GM23338 (cell line): ENCODE results near the gene ANKFN1.

Experiments
- CREB1 ChIP-seq: fragments of 250-450 bp; sonication (Bioruptor Pico); IDR thresholded peaks from 2 replicates; pipeline ENCODE4 v1.5.0; 2020; ENCODE audit warnings: low read depth, mild to moderate bottlenecking, moderate library complexity
- CTCF ChIP-seq, 2 experiments: fragments of 200-600 bp in 1 of 2; sonication (generic) in 1 of 2; conservative IDR thresholded peaks; 2 replicates each; pipeline versions ENCODE4 v1.5.1 to v1.6.1; 2016 to 2017; ENCODE audit warnings: antibody characterized with exemption in 2 of 2, low read depth in 2 of 2, mild to moderate bottlenecking in 2 of 2, moderate library complexity in 1 of 2
- ETS1 ChIP-seq: IDR thresholded peaks from 2 replicates; pipeline ENCODE4 v1.6.1; 2016; ENCODE audit warnings: antibody characterized with exemption
- EZH2 ChIP-seq: fragments of 200-600 bp; sonication (generic); IDR thresholded peaks from one replicate; pipeline ENCODE4 v1.8.0; 2017; ENCODE audit warnings: antibody characterized with exemption, mild to moderate bottlenecking, low read depth; ENCODE audit not compliant: unreplicated experiment
- EZH2phosphoT487 ChIP-seq: fragments of 200-600 bp; sonication (generic); IDR thresholded peaks from one replicate; pipeline ENCODE4 v1.8.1; 2018; ENCODE audit warnings: antibody characterized with exemption; ENCODE audit not compliant: unreplicated experiment
- JUNB ChIP-seq: IDR thresholded peaks from one replicate; pipeline ENCODE4 v1.6.1; 2016; ENCODE audit warnings: antibody characterized with exemption; ENCODE audit not compliant: unreplicated experiment
- NANOG ChIP-seq: IDR thresholded peaks from 2 replicates; pipeline ENCODE4 v1.6.1; 2016; ENCODE audit warnings: antibody characterized with exemption, borderline replicate concordance
- POLR2AphosphoS5 ChIP-seq: IDR thresholded peaks from 2 replicates; pipeline ENCODE4 v1.6.1; 2016; ENCODE audit warnings: antibody characterized with exemption, low read depth
- REST ChIP-seq: IDR thresholded peaks from one replicate; pipeline ENCODE4 v1.6.1; 2018; ENCODE audit warnings: antibody characterized with exemption; ENCODE audit not compliant: unreplicated experiment
- STAT1 ChIP-seq: IDR thresholded peaks from one replicate; pipeline ENCODE4 v1.6.1; 2016; ENCODE audit warnings: antibody characterized with exemption; ENCODE audit not compliant: unreplicated experiment
- ZNF114 ChIP-seq: fragments of 250-450 bp; sonication (Bioruptor Pico); IDR thresholded peaks from 2 replicates; pipeline ENCODE4 v1.5.0; 2020; ENCODE audit warnings: mild to moderate bottlenecking, moderate library complexity
- ZNF331 ChIP-seq: fragments of 250-450 bp; sonication (Bioruptor Pico); IDR thresholded peaks from 2 replicates; pipeline ENCODE4 v1.5.0; 2020; ENCODE audit warnings: low read depth, mild to moderate bottlenecking, moderate library complexity

- TF ChIP-seq CTCF (conservative IDR thresholded peaks at IDR 0.05; ENCODE audit: low read depth in 2 of 2) (no peak), JUNB (no peak), EZH2 (no peak), POLR2AphosphoS5 (no peak), EZH2phosphoT487 (no peak), REST (no peak), ZNF331 (CRISPR knock-in tag) (no peak), CREB1 (CRISPR knock-in tag) (no peak), STAT1 (no peak), NANOG (no peak), ETS1 (no peak), ZNF114 (CRISPR knock-in tag) (no peak)
These were observed 6.6 kb downstream of the ANKFN1 start for GRCh38 chr17:56159826-56160380.
